Activated CD4-positive, alpha-beta T cell treated with anti-CD3 and anti-CD28 coated beads, Interleukin-2, amount 50 U/mL, for 1 hour (primary cell): ENCODE data around the gene NUBPL.
"Not testable (repeated sequence)": the region's sequence is repeated elsewhere in the genome, so short reads cannot be mapped to it uniquely, and the experiment has no call there.

Experiments
- DNase-seq: peaks from one replicate; pipeline ENCODE4 v3.0.0-alpha.2; 2020

NUBPL gene

DNA sequence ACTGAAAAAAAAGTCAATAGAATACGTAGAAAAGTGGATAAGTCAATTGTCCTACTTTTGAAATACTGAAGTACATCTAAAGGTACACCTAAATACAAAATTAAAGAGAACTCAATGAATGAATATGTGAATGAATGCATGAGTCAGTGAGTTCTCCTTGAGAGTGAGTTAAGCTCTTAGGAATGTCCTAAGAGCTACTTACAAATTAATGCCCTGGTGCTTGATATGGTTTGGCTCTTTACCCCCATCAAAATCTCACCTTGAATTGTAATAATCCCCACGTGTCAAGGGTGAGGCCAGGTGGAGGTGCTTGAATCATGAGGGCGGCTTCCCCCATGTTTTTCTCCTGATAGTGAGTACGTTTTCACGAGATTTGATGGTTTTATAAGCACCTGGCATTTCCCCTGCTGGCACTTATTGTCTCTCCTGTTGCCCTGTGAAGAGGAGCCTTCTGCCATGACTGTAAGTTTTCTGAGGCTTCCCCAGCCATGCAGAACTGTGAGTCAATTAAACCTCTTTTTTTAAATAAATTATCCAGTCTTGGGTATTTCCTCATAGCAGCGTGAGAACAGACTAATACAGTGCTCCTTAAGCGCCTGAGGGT, 323.7 kb downstream of the NUBPL start:
- DNase-seq, result no peak

- DNase-seq, result no peak
Observed at GRCh38 chr14:31886156-31886835, 325.1 kb downstream of the NUBPL start.

- no peak for DNase-seq
Observed at GRCh38 chr14:31887929-31888580, 326.9 kb downstream of the NUBPL start.

- DNase-seq, result no peak
Observed at GRCh38 chr14:31889297-31889696, 328.1 kb downstream of the NUBPL start.

- not testable (repeated sequence) for DNase-seq
Observed at GRCh38 chr14:31890202-31890601, 329.0 kb downstream of the NUBPL start.

DNA sequence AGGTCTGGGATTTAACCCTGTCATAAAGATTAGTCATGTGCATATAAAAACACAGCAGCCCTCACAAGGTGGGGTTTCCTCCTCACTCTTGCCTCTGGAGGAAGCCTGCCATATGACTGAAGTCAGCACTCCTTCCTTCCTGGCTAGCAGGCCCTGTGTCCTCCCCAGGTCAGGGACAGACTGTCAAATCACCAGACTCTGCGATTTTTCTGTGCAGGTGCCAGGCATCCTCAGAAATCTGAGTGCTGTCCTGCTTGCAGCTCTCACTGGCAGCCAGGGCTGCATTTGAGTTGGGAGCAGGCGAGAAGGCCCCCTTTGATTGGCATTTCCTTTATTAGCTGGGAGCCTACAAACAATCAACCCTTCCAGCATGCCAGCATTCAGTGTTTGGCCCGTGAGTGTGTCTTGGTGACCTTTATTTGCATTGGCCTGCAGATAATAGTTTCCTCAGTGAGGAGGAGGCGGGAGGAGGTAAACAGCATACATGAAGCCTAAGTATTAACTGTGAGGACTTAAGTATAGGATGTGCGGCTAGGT, 332.1 kb downstream of the NUBPL start:
- DNase-seq, result no peak

DNA sequence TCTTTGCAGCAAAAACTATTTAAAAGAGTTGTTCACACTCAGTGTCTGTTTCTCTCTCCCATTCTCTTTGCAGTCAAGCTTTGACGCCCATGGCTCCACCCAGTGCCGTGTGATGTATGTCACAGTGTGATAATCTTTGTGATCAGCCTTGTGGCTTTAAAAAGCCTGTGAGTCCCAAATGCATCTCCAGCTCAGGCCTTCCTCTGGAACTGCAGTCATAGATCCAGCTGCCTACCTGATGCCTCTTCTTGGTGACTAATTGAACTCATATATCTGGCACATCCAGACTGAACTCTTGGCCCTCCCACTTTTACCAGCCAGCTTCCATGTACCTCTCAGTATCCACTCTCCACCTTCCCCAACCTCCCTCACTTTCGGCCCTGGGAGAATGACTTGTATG, 333.1 kb downstream of the NUBPL start:
- no peak for DNase-seq

GRCh38 chr14:31895206-31895605, 334.0 kb downstream of the NUBPL start:
- no peak for DNase-seq

- no peak for DNase-seq
Observed at GRCh38 chr14:31895646-31896045, 334.4 kb downstream of the NUBPL start.

- DNase-seq, result no peak
Observed at GRCh38 chr14:31897581-31898186, 336.5 kb downstream of the NUBPL start.

DNA sequence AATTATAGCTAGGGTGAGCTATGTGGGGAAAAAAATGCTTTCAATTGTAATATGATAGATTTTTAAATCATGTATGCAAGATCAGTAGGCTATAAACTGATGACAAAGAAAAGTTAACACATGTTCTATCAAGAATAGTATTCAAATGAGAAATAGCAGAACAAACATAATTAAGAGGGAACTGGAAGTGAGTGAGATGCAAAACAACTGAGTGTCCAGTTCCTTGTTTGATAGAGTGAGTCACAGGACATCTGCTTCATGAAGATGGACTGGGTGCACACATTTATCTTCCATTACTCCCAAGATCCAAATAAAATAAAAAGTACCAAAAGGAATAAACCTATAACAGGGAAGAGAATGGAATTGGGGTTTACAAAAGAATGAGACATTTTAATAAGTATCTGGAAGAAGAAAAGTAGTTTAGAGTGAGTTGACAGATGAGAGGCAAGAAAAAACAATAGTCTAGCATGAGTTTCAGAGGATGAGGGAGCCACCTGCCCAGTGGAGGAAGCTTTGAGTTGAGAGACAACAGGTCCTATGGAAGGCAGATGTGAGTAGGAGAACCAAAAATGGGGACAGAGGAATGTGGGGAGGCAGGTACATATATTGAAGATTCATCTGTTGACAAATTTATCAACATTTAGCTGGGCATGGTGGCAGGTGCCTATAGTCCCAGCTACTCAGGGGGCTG, 337.8 kb downstream of the NUBPL start:
- no peak for DNase-seq

- no peak for DNase-seq
Observed at GRCh38 chr14:31902002-31902401, 340.8 kb downstream of the NUBPL start.

GRCh38 chr14:31902945-31903646, 341.9 kb downstream of the NUBPL start:
- DNase-seq, result no peak

DNA sequence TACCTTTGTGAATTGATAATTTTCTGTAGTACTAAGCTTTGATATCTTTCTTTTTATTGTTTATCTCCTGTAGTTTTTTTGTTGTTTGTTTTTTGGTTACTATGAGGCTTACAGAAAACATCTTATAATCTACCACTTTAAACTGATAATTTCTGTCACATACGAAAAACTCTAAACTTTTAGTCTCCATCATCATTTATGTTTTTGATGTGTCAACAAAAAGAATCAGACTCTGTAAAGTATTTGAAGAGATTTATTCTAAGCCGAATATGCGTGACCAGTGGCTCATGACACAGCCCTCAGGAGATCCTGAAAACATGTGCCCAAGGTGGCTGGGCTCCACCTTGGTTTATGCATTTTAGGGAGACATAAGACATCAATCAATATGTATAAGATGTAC, 348.8 kb downstream of the NUBPL start:
- no peak for DNase-seq
